Measurements from ENCODE around the gene SOX8.

SOX8 gene

DNA sequence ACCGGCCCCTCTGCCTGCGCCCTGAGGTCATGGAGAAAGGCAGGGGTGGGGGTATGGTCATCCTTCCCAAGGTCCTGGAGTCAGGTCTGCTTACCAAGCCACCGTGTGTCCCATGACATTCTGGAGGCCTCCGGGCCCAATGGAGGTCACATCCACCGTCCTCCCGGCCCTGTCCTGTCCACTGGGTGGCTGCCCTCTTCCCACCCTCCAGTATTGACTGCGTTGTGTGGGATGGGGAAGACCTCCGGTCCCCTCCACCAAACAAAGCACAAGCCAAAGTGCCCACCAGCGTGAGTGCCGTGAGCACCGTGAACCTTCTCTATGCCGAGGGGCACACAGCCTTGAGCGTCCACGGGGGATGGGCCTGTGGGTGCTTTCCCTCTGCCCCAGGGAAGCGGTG, 48.0 kb upstream of the SOX8 start:
- TF ChIP-seq GLIS1 (tag by site-specific recombination; IDR thresholded peaks at IDR 0.05) (no peak), WT1 (tag by site-specific recombination; IDR thresholded peaks at IDR 0.05) (no peak), ZNF776 (tag by site-specific recombination; IDR thresholded peaks at IDR 0.05; ENCODE audit: borderline replicate concordance) (no peak), ZNF366 (tag by site-specific recombination; conservative IDR thresholded peaks at IDR 0.05) (no peak), SP7 (tag by site-specific recombination; IDR thresholded peaks at IDR 0.05) (no peak), ZNF701 (tag by site-specific recombination; IDR thresholded peaks at IDR 0.05) (no peak), ZBTB17 (tag by site-specific recombination; IDR thresholded peaks at IDR 0.05) (no peak), ZNF157 (tag by site-specific recombination; IDR thresholded peaks at IDR 0.05) (no peak), ZNF654 (tag by site-specific recombination; IDR thresholded peaks at IDR 0.05; ENCODE audit: low read depth) (no peak), ZBTB49 (tag by site-specific recombination; IDR thresholded peaks at IDR 0.05; ENCODE audit: low read depth) (no peak), ZBTB8A (tag by site-specific recombination; IDR thresholded peaks at IDR 0.05) (no peak), SP3 (tag by site-specific recombination; IDR thresholded peaks at IDR 0.05) (no peak), ZSCAN30 (tag by site-specific recombination; IDR thresholded peaks at IDR 0.05) (no peak), ZBTB20 (tag by site-specific recombination; IDR thresholded peaks at IDR 0.05) (no peak), ZNF514 (tag by site-specific recombination; IDR thresholded peaks at IDR 0.05) (no peak), ZNF121 (tag by site-specific recombination; IDR thresholded peaks at IDR 0.05) (no peak)
- TF ChIP-seq, protein P1, sequence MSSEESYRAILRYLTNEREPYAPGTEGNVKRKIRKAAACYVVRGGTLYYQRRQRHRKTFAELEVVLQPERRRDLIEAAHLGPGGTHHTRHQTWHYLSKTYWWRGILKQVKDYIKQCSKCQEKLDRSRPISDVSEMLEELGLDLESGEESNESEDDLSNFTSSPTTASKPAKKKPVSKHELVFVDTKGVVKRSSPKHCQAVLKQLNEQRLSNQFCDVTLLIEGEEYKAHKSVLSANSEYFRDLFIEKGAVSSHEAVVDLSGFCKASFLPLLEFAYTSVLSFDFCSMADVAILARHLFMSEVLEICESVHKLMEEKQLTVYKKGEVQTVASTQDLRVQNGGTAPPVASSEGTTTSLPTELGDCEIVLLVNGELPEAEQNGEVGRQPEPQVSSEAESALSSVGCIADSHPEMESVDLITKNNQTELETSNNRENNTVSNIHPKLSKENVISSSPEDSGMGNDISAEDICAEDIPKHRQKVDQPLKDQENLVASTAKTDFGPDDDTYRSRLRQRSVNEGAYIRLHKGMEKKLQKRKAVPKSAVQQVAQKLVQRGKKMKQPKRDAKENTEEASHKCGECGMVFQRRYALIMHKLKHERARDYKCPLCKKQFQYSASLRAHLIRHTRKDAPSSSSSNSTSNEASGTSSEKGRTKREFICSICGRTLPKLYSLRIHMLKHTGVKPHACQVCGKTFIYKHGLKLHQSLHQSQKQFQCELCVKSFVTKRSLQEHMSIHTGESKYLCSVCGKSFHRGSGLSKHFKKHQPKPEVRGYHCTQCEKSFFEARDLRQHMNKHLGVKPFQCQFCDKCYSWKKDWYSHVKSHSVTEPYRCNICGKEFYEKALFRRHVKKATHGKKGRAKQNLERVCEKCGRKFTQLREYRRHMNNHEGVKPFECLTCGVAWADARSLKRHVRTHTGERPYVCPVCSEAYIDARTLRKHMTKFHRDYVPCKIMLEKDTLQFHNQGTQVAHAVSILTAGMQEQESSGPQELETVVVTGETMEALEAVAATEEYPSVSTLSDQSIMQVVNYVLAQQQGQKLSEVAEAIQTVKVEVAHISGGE (tag by site-specific recombination; conservative IDR thresholded peaks at IDR 0.05; ENCODE audit: low read depth), result no peak
- Histone ChIP-seq H3K27ac (ENCODE audit: extremely low read depth, low read depth, low read length) (no peak overlapping the region), H3K4me1 (ENCODE audit: control insufficient read depth, insufficient read depth, low read length) (no peaks in the 10 kb centered on the region), H3K36me3 (ENCODE audit: control insufficient read depth in 2 of 2, insufficient read depth in 1 of 2, low read length in 2 of 2) (no peaks in the 10 kb centered on the region), H3K4me3 (ENCODE audit: low read depth, low read length) (no peak overlapping the region), H3K9me3 (ENCODE audit: control insufficient read depth, insufficient read depth, low read depth, low read length) (no peaks in the 10 kb centered on the region)
- POLR2A ChIA-PET, result no interaction called here
- CTCF ChIA-PET, result no interaction called here

- H3K4me3 ChIP-seq (ENCODE audit: low read depth, low read length), result no peak overlapping the region
- no peaks in the 10 kb centered on the region for H3K9me3 ChIP-seq (ENCODE audit: control insufficient read depth, insufficient read depth, low read depth, low read length)
- no peaks in the 10 kb centered on the region for H3K4me1 ChIP-seq (ENCODE audit: control insufficient read depth, insufficient read depth, low read length)
- CTCF ChIA-PET, result no interaction called here
- H3K36me3 ChIP-seq (ENCODE audit: control insufficient read depth in 2 of 2, insufficient read depth in 1 of 2, low read length in 2 of 2), result no peaks in the 10 kb centered on the region
- H3K27ac ChIP-seq (ENCODE audit: extremely low read depth, low read depth, low read length), result no peak overlapping the region
- TF ChIP-seq, protein P2, sequence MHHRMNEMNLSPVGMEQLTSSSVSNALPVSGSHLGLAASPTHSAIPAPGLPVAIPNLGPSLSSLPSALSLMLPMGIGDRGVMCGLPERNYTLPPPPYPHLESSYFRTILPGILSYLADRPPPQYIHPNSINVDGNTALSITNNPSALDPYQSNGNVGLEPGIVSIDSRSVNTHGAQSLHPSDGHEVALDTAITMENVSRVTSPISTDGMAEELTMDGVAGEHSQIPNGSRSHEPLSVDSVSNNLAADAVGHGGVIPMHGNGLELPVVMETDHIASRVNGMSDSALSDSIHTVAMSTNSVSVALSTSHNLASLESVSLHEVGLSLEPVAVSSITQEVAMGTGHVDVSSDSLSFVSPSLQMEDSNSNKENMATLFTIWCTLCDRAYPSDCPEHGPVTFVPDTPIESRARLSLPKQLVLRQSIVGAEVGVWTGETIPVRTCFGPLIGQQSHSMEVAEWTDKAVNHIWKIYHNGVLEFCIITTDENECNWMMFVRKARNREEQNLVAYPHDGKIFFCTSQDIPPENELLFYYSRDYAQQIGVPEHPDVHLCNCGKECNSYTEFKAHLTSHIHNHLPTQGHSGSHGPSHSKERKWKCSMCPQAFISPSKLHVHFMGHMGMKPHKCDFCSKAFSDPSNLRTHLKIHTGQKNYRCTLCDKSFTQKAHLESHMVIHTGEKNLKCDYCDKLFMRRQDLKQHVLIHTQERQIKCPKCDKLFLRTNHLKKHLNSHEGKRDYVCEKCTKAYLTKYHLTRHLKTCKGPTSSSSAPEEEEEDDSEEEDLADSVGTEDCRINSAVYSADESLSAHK (tag by site-specific recombination; IDR thresholded peaks at IDR 0.05), result no peak
- TF ChIP-seq BCL11B (tag by site-specific recombination; IDR thresholded peaks at IDR 0.05; ENCODE audit: low read depth) (no peak), SETDB1 (IDR thresholded peaks at IDR 0.05; ENCODE audit: insufficient read length, low read length) (no peak), ZNF785 (tag by site-specific recombination; IDR thresholded peaks at IDR 0.05) (no peak), ZNF140 (tag by site-specific recombination; IDR thresholded peaks at IDR 0.05) (no peak), SP2 (tag by site-specific recombination; IDR thresholded peaks at IDR 0.05) (no peak), BCL11A (tag by site-specific recombination; IDR thresholded peaks at IDR 0.05; ENCODE audit: low read depth) (no peak), ZNF112 (tag by site-specific recombination; IDR thresholded peaks at IDR 0.05) (no peak)
- TF ChIP-seq, protein P3, sequence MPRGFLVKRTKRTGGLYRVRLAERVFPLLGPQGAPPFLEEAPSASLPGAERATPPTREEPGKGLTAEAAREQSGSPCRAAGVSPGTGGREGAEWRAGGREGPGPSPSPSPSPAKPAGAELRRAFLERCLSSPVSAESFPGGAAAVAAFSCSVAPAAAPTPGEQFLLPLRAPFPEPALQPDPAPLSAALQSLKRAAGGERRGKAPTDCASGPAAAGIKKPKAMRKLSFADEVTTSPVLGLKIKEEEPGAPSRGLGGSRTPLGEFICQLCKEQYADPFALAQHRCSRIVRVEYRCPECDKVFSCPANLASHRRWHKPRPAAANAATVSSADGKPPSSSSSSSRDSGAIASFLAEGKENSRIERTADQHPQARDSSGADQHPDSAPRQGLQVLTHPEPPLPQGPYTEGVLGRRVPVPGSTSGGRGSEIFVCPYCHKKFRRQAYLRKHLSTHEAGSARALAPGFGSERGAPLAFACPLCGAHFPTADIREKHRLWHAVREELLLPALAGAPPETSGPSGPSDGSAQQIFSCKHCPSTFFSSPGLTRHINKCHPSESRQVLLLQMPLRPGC (tag by site-specific recombination; IDR thresholded peaks at IDR 0.05), result no peak
- POLR2A ChIA-PET, result no interaction called here
These were observed 47.4 kb upstream of the SOX8 start for GRCh38 chr16:934178-934577.

Measured in HEK293 (cell line).